Activated CD4-positive, alpha-beta T cell treated with anti-CD3 and anti-CD28 coated beads, Interleukin-2, amount 50 U/mL, for 48 hours (primary cell): ENCODE measurements around the gene ELOVL2.

Experiments used
- DNase-seq, 2 experiments: peaks; one replicate each; pipeline ENCODE4 v3.0.0-alpha.2; 2020

Gene ELOVL2

DNA sequence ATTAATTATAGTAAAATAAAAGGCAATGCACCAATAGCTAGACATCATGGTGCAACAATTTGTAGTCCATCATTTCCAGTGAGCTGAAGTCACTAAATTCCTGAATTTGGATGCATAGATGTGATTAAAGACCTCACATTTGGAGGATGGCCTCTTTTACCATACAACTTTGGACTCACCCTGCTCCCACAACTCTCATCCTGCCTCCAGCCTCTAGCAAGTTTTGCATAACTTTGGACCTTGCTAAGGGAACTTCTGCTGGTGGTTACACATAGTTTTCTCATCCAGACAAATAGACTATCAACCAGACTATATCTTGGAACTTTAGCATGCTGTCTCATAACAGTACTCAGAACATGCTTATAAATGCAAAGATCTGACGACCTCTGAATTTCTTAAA lies 12.8 kb upstream of the ELOVL2 start:
- no peak for DNase-seq

DNA sequence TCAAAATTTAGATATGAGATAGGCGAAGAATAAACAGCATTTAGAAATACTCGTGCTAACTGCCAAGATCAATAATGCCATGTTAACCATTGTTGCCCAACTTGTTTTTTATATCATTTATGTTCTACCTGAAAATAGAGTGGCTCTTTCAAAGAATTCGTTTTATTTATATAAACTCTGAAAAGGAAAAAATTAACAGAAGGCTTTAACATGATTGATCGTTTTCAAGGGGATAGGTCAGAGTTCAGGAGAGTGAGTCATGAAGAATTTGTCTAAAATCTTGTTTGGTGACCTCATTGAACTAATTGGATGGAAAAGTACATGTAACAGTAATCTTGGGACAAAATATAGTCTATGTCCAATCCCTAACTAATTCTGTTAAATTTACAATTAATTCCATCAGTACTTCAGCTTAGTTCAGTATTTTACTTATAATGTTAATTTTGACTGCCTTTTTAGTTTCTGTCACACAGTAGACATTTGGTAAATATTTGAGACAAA lies 11.1 kb upstream of the ELOVL2 start:
- no peak for DNase-seq

DNA sequence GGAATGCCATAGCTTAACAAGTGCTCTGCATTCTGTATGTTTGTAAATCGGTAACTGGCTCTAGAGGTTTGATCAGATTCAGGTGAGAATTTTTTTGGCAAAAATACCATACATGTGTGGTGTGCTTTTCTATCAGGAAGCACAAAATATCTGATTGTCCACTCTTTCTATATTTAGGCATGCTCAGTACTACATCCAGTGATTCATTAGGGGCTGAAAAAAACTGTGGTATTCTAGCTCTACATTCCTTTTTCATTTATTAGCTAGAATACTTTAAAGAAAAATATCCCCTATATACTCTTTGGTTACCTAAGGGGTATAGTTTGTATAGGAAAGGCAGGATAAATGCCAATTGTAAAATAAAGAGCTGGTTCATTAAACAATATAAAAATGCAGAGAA lies 10.6 kb upstream of the ELOVL2 start:
- DNase-seq = no peak

DNA sequence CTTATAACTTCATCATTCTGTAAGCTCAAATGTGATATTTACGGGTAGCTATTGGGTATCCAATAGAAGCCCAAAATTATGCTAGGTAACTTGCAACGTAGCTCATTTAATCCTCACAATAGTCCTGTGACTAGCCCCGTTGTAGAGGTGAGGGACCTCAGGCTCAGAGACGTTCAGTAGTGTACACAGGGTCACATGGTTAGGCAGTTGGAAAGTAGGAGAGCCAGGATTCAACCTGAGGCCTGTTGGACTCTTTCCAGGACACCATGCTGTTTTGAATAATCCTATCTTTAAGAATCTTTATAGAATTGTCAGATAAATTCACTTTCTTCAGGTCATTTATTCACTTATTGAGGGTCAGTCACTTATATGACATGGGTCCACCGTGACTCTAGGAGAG lies 9.2 kb upstream of the ELOVL2 start:
- DNase-seq = no peak

DNA sequence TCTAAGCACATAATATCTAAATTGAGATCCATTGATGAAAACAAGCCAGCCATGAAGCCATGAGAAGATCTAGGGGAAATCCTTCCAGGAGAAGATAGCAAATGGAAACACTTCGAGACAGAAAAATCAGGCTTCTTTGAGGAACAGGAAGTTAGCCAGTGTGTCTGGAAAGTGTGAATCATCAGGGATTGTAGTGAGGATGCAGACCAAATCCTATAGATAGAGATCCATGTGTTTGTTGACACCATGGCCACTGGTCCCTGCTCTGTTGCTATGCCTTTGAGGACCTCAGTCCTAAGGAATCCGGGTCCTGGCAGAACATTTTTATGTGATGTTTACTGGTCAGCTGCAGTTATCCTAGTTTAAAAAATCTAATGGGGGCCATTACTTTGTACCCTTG lies 6.6 kb upstream of the ELOVL2 start:
- no peak for DNase-seq

DNA sequence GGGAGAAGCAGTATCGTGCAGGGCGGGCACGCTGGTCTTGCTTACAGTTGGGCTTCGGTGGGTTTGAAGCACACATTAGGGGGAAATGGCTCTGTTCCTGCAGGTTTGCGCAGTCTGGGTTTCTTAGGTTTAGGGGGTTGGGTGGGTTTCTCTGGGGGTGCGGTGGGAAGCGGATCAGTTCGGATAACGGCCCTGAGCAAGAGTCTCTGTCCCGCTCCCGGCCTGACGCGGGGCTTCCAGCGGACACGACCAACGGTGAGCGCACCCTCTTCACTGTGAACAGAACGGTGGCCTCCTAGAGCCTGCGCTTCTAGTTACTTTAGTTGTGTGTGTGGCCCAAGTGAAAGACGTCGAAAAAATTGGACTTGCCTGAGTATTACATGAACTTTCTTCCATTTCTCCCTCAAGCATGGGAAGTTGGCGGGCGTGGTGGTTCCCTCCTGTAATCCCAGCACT lies 635 bp upstream of the ELOVL2 start:
- no peak for DNase-seq

DNA sequence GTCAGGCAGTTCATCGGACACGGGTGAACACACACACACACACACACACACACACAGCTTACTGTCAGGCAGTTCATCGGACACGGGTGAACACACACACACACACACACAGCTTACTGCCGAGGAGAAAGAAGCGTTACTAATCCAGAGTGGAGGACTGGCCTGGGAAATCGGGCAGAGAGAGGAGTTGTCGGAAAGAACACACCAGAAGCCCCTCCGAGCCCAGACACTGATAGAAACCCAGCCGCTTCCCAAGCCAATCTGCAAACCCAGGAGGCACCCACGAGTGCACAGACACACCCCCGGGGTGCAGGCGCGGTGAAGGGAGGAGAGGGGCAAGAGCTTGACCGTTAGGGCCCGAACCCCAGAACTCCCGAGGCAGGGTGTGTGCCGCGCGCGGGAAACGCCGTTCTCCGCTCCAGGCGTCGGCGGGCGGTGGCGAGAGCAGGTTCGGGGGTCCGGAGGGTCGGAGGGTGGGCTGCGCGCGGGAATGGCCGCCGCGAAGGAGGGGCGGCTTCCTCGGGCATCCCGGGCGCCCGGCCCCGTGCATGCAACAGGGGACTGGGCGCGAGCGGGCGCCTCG lies 636 bp downstream of the ELOVL2 start:
- DNase-seq = peak in 1 of 2 experiments; percentile 5

DNA sequence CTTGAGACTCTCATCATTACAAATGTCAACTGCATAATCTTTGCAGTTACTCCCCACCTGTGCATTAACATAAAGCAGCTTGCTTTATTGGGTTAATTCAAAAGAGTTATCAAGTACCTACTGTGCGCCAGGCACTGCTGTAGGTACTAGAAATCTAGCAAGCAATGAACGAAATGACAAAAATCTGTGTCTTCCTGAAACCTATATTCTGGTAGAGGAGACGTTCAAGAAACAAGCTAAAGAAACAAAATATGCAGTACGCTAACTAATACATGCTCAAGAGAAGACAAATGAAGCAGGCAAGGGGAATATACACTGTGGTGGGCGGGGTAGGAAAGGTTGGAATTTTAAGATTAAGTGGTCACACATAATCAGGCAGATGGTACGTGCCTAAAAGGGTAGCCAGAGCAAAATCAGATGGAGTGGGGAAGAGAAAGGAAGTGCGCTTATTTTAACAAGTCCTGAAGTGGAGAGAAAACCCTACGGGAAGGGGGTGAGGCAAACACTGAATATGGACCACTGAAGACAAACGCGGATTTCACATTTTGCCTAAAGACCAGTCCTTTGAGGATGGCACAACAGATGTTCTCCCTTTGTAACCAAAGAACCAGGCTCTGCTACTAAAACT lies 1.2 kb downstream of the ELOVL2 start:
- DNase-seq = no peak

DNA sequence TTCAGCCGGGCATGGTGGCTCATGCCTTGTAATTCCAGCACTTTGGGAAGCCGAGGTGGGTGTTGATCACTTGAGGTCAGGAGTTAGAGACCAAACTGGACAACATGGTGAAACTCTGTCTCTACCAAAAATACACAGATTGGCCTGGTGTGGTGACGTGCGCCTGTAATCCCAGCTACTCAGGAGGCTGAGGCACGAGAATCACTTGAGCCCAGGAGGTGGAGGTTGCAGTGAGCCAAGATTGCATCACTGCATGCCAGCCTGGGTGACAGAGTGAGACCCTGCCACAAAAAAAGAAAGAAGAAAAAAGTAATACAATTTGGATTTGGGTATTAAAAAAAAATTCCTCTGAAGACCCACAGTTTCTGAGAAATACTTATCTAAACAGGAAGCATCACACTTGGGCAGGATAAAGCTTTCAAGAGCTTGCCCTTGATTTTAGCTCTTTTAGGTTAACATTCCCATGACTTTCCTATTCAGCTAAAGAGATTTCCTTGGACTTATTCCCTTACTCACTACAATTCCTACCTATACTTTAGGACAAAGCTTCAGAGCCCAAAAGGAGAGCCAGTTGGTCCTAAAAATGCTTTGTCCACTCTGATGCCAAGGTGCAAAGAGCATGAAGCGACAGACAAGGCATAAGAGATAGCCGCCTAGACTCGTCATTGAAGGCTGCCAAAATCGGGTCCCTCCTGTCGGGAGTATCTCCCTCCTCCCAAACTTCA lies 1.9 kb downstream of the ELOVL2 start:
- no peak for DNase-seq

DNA sequence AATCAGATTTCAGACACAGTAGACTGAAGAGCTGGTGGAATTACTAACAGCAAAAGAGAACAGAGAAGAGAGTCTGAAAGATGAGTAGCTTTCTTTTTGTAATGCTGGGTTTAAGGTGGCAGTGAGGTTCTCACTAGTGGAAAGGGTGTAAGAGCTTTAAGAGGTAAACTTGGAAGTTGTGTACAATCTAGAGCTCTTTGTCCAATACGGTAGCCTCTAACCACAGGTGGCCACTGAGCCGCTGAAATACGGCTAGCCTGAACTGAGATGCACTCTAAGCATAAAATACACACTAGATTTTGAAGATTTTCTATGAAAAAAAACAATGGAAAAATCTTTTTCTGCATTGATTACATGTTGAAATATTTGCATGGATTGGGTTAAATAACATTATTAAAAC lies 4.0 kb downstream of the ELOVL2 start:
- no peak for DNase-seq

DNA sequence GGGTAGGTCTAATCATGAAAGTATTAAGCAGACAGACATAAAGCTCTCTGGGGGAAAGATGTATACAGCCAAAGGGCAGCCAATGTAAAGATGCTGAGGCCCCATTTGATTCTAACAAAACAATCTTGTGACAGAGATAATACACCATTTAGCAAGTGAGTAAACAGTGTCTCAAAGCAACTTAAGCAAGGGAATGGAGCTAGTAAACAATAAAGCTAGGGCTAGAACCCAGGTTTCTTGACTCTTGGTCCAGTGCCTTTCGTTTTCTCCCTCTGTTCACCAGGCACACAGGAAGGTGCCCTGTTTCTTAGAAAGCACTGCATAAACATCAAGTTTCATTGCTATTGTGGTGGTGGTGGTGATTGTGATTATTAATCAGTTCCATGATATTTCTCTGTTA lies 5.1 kb downstream of the ELOVL2 start:
- DNase-seq = no peak

DNA sequence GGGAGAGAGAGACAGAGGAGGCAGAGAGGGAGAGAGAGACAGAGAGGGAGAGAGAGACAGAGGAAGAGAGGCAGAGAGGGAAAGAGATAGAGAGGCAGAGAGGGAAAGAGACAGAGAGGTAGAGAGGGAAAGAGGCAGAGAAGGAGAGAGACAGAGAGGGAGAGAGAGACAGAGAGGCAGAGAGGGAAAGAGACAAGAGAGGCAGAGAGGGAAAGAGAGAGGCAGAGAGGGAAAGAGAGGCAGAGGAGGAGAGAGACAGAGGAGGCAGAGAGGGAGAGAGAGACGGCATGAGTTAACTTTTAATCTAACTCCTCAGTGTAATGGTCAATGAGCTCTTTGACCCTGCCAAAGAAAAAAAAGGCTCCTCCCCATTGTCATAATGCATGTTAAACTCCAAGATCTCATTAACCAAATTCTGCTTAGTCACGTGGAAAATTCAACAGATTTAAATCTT lies 7.1 kb downstream of the ELOVL2 start:
- DNase-seq = no peak

DNA sequence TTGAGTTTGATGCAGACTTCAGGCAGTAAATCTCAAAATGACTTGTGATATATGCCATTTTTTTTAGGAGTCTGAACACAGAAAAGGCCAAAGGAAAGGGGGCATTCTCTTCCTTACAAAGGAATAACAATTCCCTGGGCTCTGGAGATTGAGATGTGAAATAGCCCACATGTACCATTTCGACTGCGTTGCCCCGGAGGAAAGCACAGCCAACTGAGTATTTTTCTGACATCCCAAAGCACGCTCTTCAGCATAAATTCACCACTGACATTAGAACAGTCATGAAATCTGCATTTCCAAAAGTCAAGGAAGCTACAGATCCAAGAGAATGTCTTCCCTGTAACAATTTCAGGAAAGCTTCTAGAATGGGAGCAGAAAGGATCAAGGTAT lies 7.8 kb downstream of the ELOVL2 start:
- DNase-seq = no peak

DNA sequence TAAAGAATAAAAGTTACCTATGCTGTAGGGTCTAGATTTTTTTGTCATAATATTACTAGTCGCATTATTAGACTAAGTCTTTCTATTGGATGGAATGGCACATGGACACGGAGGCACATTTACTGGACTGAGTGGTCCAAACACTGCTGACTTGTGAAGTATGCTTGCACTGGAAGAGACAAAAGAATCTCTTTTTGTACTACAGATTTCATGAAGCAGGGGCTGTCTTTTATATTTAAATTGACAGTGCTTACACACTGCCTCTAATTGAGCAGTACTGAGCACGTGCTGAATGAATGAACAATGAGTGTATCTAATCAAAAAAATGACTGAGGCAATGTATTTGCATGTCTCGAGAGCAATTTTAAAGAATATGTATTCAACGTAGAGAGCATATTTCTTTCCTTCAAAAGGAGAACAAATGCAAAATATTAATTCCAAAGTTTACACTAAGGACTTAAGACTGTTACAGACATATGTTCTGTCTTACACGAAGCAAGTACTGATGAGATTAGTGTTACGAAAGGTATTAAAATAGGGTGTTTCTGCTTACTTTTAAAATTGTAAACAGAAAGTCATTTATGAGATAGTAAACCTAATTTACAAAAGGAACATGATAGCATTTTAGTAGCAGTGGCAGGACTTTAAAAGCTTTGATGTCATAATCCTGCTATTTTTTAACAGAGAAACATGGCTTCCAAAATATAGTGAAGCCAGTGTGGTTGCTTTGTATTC lies 8.3 kb downstream of the ELOVL2 start:
- no peak for DNase-seq

DNA sequence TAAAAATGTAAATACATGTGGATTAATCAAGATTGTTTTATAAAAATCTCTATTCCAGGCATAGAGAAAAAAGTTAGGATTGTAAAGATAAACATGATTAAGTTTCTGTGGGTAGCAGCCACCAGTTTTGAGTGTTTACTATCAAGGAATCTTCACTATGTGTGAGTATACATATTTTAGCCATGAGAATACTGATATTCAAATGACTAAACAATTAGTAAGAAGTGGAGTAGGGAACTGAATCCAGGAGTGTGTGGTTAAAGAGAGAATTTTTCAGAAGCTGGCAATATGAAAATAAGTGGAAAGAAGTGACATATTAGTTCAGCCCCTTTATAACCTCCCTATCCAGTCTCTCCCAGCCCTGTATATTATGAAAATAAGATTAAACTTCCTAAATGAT lies 10.3 kb downstream of the ELOVL2 start:
- DNase-seq = no peak

DNA sequence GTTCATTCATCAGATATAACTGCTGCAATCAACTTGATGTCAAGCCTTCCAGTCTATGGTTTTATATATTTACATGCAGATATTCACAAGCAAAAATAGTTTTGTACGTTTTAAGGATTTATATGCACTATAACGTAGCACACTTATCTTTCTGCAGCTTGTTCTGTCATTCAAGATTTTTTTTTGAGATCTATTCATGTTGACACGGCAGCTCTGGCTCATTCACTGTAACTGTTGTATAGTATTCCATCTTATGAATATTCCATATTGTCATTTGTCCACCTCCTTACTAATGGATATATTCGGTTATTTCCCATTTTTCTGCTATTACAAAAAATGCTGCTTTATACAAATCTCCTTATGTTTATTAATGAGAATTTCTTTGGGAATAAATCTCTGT lies 13.2 kb downstream of the ELOVL2 start:
- no peak for DNase-seq

DNA sequence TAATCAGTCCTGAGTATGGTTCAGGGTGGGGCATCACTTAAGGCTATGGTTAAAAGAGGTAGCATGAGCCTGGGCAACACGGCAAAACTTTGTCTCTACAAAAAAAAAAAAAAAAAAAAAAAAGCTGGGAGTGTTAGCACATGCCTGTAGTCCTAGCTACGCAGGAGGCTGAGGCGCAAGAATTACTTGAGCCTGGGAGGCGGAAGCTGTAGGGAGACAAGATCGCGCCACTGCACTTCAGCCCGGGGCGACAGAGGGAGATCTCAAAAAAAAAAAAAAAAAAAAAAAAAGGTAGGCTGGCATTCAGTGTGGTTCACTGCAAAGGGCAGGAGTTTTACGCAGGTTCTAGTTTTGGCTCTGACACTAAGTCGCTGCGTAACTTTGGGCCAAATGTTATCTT lies 15.1 kb downstream of the ELOVL2 start:
- no peak for DNase-seq

DNA sequence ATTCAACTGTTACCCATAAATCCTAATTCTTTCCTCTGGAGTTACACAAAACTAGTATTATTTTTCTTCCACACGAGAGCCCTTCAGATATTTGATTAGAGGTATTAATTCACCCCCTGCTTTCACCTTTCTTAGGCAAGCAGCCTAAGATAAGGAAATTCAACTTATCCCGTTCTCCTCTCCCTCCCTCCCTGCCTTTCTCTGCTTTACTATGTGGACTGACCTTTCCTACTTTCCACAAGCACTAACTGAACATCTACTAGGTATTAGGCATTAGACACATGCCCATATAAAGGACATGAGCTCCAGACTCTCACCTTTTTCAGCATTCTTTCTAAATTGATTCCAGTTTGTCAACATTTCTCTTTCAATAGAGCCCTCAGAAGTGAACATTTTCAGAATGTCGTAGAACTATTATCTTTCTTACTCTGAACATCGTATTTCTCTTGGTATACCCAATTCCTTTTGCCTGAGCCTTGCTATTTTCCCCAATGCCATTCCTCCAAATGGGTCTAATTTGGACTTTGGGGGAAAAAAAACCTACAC lies 16.5 kb downstream of the ELOVL2 start:
- no peak for DNase-seq

DNA sequence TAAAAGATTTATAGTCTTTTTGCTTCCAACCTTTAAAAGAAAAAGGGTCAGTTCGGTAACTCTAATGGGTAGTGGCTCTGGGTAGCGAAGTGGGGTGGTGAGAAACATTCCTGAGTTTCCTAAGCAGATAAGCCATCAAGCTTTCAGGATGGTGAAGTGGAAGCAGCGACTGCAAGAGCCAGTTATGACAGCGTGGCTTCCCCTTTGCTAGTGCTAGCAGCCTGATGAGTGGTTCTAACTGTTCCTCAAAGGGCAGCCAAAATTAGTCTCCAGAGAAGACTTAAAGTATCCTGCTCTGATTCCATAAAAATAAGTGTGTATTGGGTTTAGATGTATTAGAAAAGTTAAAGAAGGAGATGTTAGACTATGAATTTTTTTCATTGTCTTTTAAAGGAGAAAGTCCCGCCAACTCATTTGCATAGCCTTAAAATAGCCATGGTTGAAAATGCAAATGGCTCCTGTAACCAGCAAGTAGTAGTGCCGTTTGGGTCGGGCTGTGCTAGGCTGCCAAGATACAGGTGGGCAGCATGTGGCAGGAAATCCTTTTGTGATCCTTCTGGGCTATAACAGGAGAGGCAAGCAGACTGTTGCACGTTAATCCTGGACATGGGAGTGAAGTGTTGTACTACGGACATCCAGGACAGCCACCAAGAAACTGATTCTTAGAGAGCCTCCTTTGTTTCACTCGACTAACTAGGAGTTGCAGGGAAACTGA lies 18.0 kb downstream of the ELOVL2 start:
- no peak for DNase-seq

DNA sequence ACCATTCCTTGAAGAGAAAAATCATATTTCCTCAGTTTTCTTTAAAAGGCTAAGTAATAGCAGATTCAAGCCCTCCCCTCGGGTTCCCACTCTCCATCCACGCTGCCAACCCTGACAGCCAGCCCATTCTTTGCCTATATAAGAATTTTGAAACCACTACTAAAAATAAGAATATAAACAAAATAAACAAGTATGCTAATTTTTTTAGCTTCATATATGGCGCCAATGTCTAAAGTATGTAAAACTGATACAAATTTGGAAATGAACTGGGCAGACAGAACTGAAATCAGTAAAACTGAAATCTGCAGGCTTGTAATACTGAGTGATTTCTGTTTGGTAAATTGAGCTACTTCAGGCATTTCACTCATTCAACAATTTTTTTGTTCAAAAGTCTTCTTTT lies 19.0 kb downstream of the ELOVL2 start:
- DNase-seq = no peak

DNA sequence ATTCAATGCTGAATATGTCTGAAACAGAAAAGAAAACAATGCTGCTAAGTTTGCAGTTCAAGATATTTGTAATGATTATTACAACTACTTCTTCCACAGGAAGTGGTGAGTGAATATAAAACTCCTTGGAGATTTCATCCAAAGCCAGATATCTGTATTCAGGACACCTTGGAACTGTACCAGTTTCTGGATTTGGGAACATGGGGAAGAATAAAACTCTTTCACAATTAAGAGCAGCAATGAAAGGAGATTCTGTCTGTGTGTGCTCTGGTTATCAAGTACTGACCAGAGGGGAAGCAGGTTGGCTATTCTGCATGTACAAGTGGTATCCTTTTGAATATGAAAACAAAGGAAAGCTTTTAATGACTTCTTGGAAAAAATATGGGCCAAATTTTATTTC lies 21.1 kb downstream of the ELOVL2 start:
- no peak for DNase-seq

DNA sequence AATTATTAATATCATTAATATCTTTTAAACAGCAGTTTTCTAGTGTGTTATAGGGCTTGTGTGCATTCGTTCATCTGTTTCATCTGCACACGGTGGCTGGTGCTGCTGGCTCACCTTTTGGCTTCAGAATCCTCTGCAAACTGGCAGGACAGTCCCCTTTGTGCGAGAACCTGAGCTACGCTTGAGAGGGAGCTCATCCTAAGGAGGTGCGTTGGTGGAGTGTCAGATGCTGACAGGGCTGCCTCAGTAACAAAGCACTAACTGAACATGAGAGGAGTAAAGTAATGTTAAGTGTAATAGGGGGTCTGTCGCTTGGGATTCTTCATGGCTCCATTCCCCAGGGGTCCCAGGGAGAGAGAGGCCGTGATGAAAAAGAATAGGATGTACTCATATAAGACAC lies 22.4 kb downstream of the ELOVL2 start:
- no peak for DNase-seq

DNA sequence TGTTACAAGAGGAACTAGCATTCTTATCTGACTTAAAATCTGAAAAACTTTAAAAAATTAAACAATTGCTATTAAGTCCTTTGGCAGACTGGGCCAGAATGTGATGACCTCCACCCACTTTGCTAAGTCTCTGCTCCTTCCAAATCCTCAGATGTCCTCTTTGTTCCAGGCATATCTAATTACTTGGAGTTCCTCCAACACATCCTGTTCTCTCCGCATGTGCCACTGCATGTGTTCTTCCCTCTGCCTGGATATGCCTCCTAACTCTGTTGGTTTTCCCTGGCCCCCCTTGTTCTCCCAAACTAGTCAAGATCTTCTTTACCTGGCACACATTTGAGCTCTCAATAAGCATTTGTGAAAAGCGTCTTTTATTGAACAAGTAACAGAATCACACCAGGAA lies 23.1 kb downstream of the ELOVL2 start:
- no peak for DNase-seq
